Mucosa of descending colon (tissue), 3 donors: Measurements from ENCODE around the gene CCDC188. TPM values are rescaled to one million over a fixed set of nuclear protein-coding genes. Genes with fewer than 3 reads are reported as not detected.

Source experiments
- ATAC-seq: fragments of 200-7000 bp; cut with Tn5 transposase; one replicate; pipeline ENCODE4 v1.9.1; 2020; ENCODE audit warnings: mild to moderate bottlenecking, moderate library complexity
- DNase-seq, 3 donors: peaks; one replicate each; pipeline ENCODE4 v3.0.0-alpha.2; 2020
- H3K36me3 ChIP-seq: fragments of 200-600 bp; one replicate; pipeline ENCODE4 v1.8.0; 2021; ENCODE audit warnings: low read depth, mild to moderate bottlenecking
- H3K4me1 ChIP-seq: fragments of 200-600 bp; one replicate; pipeline ENCODE4 v1.8.0; 2021; ENCODE audit warnings: low read depth, mild to moderate bottlenecking
- H3K4me3 ChIP-seq: fragments of 200-600 bp; one replicate; pipeline ENCODE4 v1.8.0; 2021; ENCODE audit warnings: mild to moderate bottlenecking
- H3K9me3 ChIP-seq: fragments of 200-600 bp; one replicate; pipeline ENCODE4 v1.8.0; 2021; ENCODE audit warnings: mild to moderate bottlenecking
- CTCF ChIP-seq: fragments of 200-600 bp; IDR thresholded peaks from one replicate; pipeline ENCODE4 v1.8.0; 2022; ENCODE audit warnings: antibody characterized with exemption, mild to moderate bottlenecking
- intact Hi-C, 2 donors: fragments of 100-400 bp; cut with DNase I in 1 of 2; cut with micrococcal nuclease in 1 of 2; formaldehyde crosslinking; loops; one replicate each; pipeline versions ENCODE4 v1.11.0 to v1.11.1; 2022; cut with DNase I, micrococcal nuclease
- total RNA-seq, 3 donors: library from RNA; stranded (reverse); fragmentation: NEBNext Ultra II Directional in 2 of 3; extraction: Animal tissue kit (Norgen Biotek cat#: 25700) in 2 of 3; gene quantifications; one replicate each; pipeline versions ENCODE4 v1.2.1 to v1.2.4, GENCODE V29; 2021 to 2023
- donor health status: DM: no; HTN: no; CAD: no; lungs with moderate emphysema.
- donor health status: DM: no; HTN: no; CAD: no.
- donor health status: DM: no; HTN: yes; CAD: no.

Gene CCDC188
- total RNA-seq, 3 donors from 2014 or later, result 0.41 to 0.98 (median 0.65) TPM

GRCh38 chr22:20128902-20129746, 21.7 kb downstream of the CCDC188 start:
- intact Hi-C loops, result no loop called here
- Histone ChIP-seq H3K9me3 (no peaks in the 10 kb centered on the region), H3K36me3 (no peaks in the 10 kb centered on the region), H3K4me1 (peaks cover 14% of the 10 kb centered on the region), H3K4me3 (no peak overlapping the region)
- TF ChIP-seq CTCF, result no peak
- ATAC-seq (peak; percentile 30), DNase-seq (peak in 2 of 3 donors; percentile 44 to 55)

- TF ChIP-seq CTCF, result no peak
- H3K36me3 ChIP-seq, result no peaks in the 10 kb centered on the region
- no peak for DNase-seq
- H3K9me3 ChIP-seq, result no peaks in the 10 kb centered on the region
- ATAC-seq, result no peak
- peaks cover 10% of the 10 kb centered on the region for H3K4me1 ChIP-seq
- H3K4me3 ChIP-seq, result no peak overlapping the region
- intact Hi-C loops, result no loop called here
Measured at GRCh38 chr22:20128619-20128901, 22.3 kb downstream of the CCDC188 start.

- intact Hi-C loops, result no loop called here
- DNase-seq, result no peak
- no peak for ATAC-seq
- no peak overlapping the region for H3K4me3 ChIP-seq
- no peak for TF ChIP-seq CTCF
- no peaks in the 10 kb centered on the region for H3K9me3 ChIP-seq
- H3K4me1 ChIP-seq, result peaks cover 9% of the 10 kb centered on the region
- no peaks in the 10 kb centered on the region for H3K36me3 ChIP-seq
Measured at GRCh38 chr22:20127869-20128618, 22.8 kb downstream of the CCDC188 start.

- Histone ChIP-seq H3K36me3 (no peaks in the 10 kb centered on the region), H3K4me3 (no peak overlapping the region), H3K9me3 (no peaks in the 10 kb centered on the region), H3K4me1 (peaks cover 3% of the 10 kb centered on the region)
- TF ChIP-seq CTCF, result no peak
- ATAC-seq (no peak), DNase-seq (no peak)
- intact Hi-C loops, result no loop called here
Measured at GRCh38 chr22:20127318-20127868, 23.5 kb downstream of the CCDC188 start.

GRCh38 chr22:20126284-20127029, 24.4 kb downstream of the CCDC188 start:
- Histone ChIP-seq H3K4me1 (peaks cover 2% of the 10 kb centered on the region), H3K9me3 (no peaks in the 10 kb centered on the region), H3K36me3 (no peaks in the 10 kb centered on the region), H3K4me3 (no peak overlapping the region)
- DNase-seq (no peak), ATAC-seq (no peak)
- TF ChIP-seq CTCF, result no peak
- intact Hi-C loops, result no loop called here
